Occipital lobe (tissue), 1 donor: ENCODE results near the gene COX15. TPM values are rescaled to one million over a fixed set of nuclear protein-coding genes. Genes with fewer than 3 reads are reported as not detected.

Experiments used
- total RNA-seq: library from RNA; depleted of rRNA; stranded (reverse); fragments of >200 nt; gene quantifications from one replicate; pipeline ENCODE4 v1.2.3, GENCODE V29; 2014

Gene COX15
- total RNA-seq, 1 donor from 2014 or later: 42.1 TPM

Other genes with a start within 250 kb of the COX15 start
- gene NKX2-3, start 199.2 kb downstream of the COX15 start, total RNA-seq: not detected
- 18.6 TPM for gene SLC25A28, start 111.7 kb downstream of the COX15 start, total RNA-seq
- 8.7 TPM for gene ENTPD7, start 72.6 kb downstream of the COX15 start, total RNA-seq
- 9.0 TPM for gene CUTC, start 107 bp upstream of the COX15 start, total RNA-seq
- gene ABCC2, start 50.5 kb upstream of the COX15 start, total RNA-seq: 0.16 TPM